Endometrial microvascular endothelial cells (primary cell): ENCODE measurements around the gene TTC21B. TPM values are rescaled to one million over a fixed set of nuclear protein-coding genes. Genes with fewer than 3 reads are reported as not detected.

Experiments used
- in situ Hi-C: cut with HindIII; loops from 2 replicates; pipeline ENCODE4 v1.10.0; 2017; ENCODE audit warnings: low sequenced_read_pairs, low pct_unique_long_range_greater_than_20kb; ENCODE audit errors: inconsistent ontology term
- total RNA-seq: library from RNA; depleted of rRNA; stranded (reverse); fragments of >200 nt; gene quantifications from one replicate; pipeline ENCODE4 v1.2.3, GENCODE V29; 2015; ENCODE audit errors: inconsistent ontology term

TTC21B gene
- total RNA-seq, 1 donor from 2014 or later = 15.6 TPM

DNA sequence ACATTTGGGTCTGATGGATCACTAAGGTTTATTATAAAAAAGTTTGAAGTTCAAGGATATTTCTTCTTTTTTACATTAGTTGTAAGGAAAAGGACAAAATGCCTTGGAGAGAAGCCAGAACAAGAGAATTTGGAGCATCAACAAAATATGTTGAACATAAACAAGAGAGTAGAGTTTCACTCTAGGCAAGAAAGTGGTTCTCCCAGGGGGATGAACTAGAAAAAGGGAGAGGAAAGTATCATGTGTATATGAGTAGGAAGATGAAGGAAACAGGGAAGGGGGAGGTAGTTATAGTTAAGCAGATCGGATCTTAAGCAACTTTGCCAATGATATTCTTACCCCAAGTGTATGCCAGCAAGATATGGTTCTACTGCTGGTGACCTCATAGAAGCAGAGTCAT is 95.7 kb downstream of the TTC21B start:
- in situ Hi-C loops = no loop called here

DNA sequence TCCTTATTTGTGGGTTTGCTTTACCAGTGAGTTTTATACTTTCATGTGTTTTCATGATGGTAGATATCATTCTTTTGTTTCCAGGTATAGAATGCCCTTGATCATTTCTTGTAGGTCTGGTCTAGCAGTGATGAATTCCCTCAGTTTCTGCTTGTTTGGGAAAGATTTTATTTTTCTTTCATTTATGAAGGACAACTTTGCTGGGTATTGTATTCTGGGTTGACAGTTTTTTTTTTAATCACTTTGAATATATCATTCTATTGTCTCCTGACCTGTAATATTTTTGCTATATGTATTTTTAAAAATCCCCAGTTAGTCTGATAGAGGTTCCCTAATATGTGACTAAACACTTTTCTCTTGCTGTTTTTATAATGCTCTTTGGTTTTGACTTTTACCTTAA is 101.2 kb downstream of the TTC21B start:
- in situ Hi-C loops = no loop called here

DNA sequence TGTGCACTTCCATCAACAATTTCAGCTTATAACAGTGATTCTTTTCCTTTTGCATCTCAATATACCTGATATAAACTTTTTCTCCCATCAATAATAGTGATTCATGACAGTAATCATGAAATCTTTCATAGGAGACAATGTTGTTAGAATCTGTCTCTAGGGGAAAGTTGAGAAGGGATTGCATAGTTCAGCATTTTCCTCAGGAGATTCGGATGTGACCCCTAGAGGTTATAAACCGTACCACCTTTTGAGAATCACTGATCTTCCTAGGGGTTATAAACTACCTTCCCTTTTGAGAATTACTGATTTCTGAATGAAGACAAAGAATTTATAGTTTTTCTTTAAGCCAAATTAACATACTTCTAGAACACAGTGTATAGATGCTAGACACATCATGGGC is 106.6 kb downstream of the TTC21B start:
- in situ Hi-C loops = no loop called here

DNA sequence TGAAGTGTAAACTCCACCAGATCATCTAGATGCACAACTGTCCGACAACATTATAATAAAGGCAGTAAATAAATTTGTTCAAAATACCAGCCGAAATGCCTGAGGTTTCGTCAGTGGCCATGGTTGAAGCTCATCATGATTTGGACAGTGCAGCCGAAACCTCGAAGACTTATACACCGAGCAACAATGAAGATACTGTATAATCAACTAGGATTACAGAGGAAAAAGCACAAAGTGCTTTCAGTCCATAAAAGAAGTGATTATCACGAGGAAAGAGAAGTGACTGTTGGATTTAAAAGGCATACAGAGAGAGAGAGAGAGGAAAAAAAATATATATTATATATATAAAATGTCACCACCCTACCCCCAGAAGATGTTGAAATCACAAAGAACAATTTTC is 107.5 kb downstream of the TTC21B start:
- in situ Hi-C loops = no loop called here

DNA sequence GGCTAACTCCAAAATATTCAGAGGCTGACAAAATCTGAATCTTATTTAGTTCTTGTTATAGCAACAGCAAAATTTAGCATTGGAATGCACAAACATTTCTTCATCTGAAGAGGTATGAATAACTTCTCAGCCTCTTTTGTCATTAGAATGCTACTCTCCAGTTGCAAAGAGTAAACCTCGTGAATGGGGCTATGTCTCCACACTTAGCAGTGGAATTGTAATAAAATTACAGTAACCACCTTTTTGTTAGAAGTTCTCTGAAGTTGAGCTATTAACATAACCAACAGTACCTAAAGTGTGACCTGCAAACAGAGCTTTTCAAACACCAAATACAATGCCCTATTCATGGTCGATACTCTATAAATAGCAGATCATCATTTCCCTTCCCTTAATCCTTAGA is 109.4 kb downstream of the TTC21B start:
- in situ Hi-C loops = no loop called here

DNA sequence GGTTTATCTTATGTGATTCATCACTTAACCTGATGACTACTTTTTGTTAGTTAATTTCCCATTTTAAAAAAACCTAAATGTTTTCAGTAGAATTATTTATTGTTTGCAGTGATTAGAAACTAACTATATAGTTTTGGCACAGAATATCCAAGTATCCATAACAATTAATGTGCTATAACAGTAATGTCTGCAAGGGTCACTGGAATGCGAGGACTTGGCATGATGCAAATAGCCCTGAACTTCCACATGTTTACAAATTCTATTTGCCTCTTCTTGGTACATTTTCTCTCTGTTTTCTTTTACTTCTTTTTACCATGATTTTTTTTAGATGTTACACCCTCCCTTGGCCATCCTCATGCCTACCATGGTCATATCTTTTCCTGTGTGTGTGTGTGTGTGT is 110.2 kb downstream of the TTC21B start:
- in situ Hi-C loops = no loop called here

DNA sequence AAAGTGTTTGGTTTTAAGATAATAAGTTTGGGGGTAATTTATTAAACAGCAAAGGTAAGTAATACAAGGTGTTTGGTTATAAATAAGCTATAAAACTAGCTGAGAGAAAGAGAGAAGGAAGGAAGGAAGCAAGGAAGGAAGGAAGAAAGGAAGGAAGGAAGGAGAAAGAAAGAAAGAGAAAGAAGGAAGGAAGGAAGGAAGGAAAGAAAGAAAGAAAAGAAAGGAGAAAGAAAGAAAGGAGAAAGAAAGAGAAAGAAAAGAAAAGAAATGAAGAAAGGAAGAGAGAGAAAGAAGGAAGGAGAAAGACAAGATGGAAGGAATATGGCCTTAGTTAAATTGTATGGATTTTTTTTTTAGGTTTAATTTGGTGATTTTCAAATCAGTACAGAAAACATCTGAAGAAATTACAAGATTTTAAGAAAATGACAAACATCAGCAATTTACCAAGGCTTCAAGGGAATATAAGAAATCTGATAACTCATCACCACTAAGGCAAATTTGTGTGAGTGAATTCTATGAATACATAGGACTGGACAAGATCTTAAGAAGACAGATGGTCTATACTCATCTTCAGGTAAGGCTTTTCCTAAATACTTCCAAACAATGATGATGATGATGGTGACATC is 113.1 kb downstream of the TTC21B start:
- in situ Hi-C loops = no loop called here

DNA sequence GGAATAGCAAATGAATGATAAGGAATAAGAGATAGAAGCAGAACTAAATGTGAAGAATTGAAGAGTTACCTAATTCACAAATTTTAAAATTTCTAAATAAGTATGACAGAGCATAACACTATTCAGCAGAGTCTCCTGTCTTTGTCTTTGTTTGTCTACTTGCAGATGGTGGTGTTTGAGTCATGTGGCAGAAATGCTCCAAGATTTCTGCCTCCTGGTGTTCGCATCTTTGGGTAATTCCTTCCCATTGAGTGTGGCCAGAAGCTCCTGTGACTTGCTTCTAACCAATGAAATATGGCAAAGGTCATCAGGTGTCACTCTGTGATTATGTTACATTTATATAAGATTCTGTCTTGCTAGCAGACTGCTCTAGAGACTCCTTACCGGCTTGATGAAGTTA is 114.0 kb downstream of the TTC21B start:
- in situ Hi-C loops = no loop called here

DNA sequence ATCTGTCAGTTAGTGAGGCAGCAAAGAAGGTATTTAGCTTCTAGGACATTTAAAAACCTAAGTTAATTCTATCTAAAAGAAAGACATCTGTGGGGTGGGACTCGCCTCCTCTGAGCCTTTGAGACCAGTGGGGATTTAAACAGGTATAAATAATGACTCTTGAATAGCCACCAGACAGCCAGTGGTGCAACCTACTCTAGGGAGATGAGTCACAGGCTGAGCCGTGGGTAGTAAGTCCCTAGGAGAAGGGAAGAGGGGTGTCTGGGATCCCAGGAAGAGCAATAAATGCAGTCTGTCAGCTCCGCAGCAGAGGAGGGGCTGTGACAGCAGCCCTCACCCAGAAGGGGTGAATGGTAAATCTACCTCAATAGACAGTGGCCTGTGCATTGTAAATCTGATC is 116.5 kb downstream of the TTC21B start:
- in situ Hi-C loops = no loop called here

DNA sequence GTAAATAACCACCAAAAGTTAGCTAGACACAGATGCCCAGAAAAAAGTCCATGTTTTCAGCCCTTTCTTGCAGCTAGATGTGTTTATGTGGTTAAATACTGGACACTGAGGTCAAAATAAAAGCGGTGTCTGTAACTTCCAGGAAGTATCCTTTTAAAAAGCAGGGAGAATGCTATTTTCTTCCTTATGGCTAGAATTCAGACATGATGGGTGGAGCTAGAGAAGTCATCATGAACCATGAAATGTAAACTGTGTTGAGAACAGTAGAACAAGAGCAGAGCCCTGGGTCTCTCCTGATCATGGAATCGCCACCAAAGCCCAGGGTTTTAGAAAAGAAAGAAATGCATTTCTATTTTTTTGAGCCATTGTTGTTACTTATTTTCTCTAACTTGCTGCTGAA is 118.2 kb downstream of the TTC21B start:
- in situ Hi-C loops = no loop called here

DNA sequence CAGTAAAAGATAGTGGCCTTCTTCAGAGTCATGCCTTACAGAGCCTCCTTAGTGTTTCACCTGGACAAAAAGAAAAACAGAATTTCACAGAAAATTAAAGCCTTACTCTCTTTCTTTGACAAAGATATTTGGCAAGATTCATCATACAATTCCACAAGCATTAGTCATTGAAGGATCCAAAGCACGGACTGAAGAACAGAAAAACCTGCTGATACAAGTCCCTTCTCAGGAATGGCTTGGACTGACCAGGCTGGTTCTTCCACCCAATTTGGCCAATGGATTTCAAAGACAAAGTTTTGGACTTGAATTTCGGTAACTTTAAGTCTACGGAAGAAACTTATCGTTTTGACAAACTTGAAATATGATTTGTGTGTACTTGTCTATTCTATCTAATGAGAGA is 120.4 kb downstream of the TTC21B start:
- in situ Hi-C loops = no loop called here

DNA sequence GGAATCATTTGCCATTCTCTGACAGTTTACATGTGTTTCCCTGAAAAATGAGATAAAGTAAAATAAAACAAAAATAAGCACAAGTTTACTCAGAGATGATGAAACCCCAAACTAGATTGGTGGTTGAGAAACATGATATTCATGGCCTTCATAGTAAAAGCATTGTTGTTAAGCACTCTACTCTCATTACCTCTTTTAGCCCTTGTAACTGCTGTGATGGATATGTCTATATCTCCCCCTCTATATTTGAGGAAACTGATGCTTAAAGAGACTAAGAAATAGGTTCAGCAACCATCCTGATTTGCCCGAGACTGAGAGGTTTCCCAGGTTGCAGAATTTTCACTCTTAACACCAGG is 125.7 kb downstream of the TTC21B start:
- in situ Hi-C loops = no loop called here

DNA sequence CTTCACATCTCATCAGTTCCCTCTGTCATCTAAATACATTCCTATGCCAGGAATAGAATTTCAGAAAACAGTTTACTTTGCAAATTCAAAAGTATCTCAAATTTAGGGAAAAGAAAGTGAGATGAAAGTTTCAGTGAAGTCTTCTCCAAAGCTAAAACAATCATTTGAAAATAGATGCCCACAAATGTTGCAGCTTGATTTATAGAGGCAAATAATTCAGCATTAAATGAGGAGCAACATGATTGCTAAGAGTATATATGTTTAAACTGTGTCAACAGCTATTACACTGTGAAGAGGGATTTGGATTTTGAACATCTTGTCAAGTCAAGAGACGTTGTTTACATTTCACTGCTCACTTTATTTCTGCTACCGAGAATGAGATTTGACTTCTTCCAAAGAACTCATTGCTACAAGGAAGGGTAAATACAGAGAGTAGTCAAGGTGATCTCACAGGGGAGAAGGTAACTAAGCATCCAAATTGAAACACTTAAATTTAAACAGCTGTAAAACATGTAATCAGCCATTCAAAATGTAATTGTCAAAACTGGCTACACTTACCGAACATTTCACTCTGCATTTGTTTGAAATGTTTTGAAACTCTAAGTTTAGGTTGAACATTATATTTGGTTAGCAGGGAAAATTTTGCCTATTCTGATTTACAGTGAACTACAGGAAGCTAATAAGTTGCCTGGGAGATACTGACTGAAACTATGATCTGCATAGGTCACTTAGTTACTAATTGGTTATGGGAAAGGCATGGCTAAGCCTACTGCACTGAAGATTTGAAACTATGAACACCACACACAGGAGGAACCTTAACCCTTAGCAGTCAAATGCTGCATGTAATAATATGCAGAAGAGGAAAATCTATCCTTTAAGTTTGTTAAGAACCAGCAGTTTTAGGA is 126.3 kb downstream of the TTC21B start:
- in situ Hi-C loops = no loop called here

DNA sequence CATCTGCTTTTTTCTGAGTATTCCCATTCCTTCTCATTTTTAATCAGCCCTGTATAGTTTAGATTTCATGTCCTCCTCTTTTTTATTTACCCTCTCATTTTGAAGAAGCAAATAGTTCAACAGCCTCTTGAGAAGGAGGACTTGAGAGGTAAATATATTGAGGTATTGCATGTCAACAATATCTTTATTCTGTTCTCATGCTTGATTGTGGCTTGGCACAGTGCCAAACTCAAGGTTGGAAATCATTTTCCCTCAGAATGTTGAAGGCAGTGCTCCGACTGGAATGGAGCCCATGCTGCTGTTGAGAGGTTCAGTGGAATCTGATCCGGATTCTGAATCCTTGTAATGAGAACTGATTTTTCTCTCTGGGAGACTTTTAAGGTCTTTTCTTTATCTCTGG is 128.5 kb downstream of the TTC21B start:
- in situ Hi-C loops = no loop called here

Other genes starting within 250 kb of the TTC21B start
- not detected for gene GALNT3, start 159.5 kb downstream of the TTC21B start, total RNA-seq
- gene SCN1A, start 174.2 kb upstream of the TTC21B start, total RNA-seq = not detected